Lower lobe of right lung (tissue), 2 donors: ENCODE measurements around the gene ANKFN1. TPM values are rescaled to one million over a fixed set of nuclear protein-coding genes. Genes with fewer than 3 reads are reported as not detected.
"Not testable (repeated sequence)": the region's sequence is repeated elsewhere in the genome, so short reads cannot be mapped to it uniquely, and the experiment has no call there.

Source experiments
- ATAC-seq, 2 donors: fragments of 200-7000 bp; cut with Tn5 transposase; one replicate each; pipeline ENCODE4 v1.9.1; 2020 to 2022; ENCODE audit warnings: mild to moderate bottlenecking in 2 of 2, moderate library complexity in 2 of 2
- DNase-seq: peaks from one replicate; pipeline ENCODE4 v3.0.0-alpha.2; 2020
- H3K27ac ChIP-seq: fragments of 200-600 bp; one replicate; pipeline ENCODE4 v1.8.0; 2022
- H3K27me3 ChIP-seq: fragments of 200-600 bp; one replicate; pipeline ENCODE4 v1.8.0; 2022; ENCODE audit warnings: low read depth
- H3K36me3 ChIP-seq: fragments of 200-600 bp; one replicate; pipeline ENCODE4 v1.8.0; 2022; ENCODE audit warnings: mild to moderate bottlenecking
- H3K4me1 ChIP-seq: fragments of 200-600 bp; one replicate; pipeline ENCODE4 v1.8.0; 2022
- H3K4me3 ChIP-seq: fragments of 200-600 bp; one replicate; pipeline ENCODE4 v1.8.0; 2022; ENCODE audit warnings: mild to moderate bottlenecking
- H3K9me3 ChIP-seq: fragments of 200-600 bp; one replicate; pipeline ENCODE4 v1.8.0; 2022
- CTCF ChIP-seq: fragments of 200-600 bp; IDR thresholded peaks from one replicate; pipeline ENCODE4 v1.8.0; 2022; ENCODE audit warnings: antibody characterized with exemption, mild to moderate bottlenecking
- intact Hi-C: fragments of 100-400 bp; cut with DNase I; formaldehyde crosslinking; loops from one replicate; pipeline ENCODE4 v1.11.0; 2022
- total RNA-seq: library from RNA; stranded (reverse); fragmentation: NEBNext Ultra II Directional; extraction: Animal tissue kit (Norgen Biotek cat#: 25700); gene quantifications from one replicate; pipeline ENCODE4 v1.2.1, GENCODE V29; 2021
- donor health status: DM: no; HTN: yes; CAD: no; lungs with severe emphysema.

Gene ANKFN1
- total RNA-seq, 1 donor from 2014 or later: 4.3 TPM

- ATAC-seq: no peak
- intact Hi-C loops: no loop called here
- Histone ChIP-seq H3K9me3 (no peaks in the 10 kb centered on the region), H3K36me3 (no peaks in the 10 kb centered on the region), H3K4me3 (no peak overlapping the region), H3K27ac (no peak overlapping the region), H3K27me3 (no peaks in the 10 kb centered on the region), H3K4me1 (no peaks in the 10 kb centered on the region)
- DNase-seq: no peak
- TF ChIP-seq CTCF: no peak
Measured at GRCh38 chr17:56395787-56396186, 242.5 kb downstream of the ANKFN1 start.

GRCh38 chr17:56407086-56407485 is 253.8 kb downstream of the ANKFN1 start:
- Histone ChIP-seq H3K36me3 (no peaks in the 10 kb centered on the region), H3K9me3 (no peaks in the 10 kb centered on the region), H3K27ac (no peak overlapping the region), H3K4me1 (no peaks in the 10 kb centered on the region), H3K27me3 (no peaks in the 10 kb centered on the region), H3K4me3 (no peak overlapping the region)
- no peak for DNase-seq
- no peak for ATAC-seq
- intact Hi-C loops: no loop called here
- TF ChIP-seq CTCF: no peak

GRCh38 chr17:56412356-56412755 is 259.1 kb downstream of the ANKFN1 start:
- H3K27ac ChIP-seq, intact Hi-C loops: not testable (repeated sequence)

GRCh38 chr17:56416682-56417351 is 263.5 kb downstream of the ANKFN1 start:
- Histone ChIP-seq H3K27ac (no peak overlapping the region), H3K4me3 (no peak overlapping the region), H3K9me3 (peaks cover 10% of the 10 kb centered on the region), H3K27me3 (no peaks in the 10 kb centered on the region), H3K4me1 (no peaks in the 10 kb centered on the region), H3K36me3 (no peaks in the 10 kb centered on the region)
- no peak for TF ChIP-seq CTCF
- ATAC-seq (no peak), DNase-seq (no peak)
- intact Hi-C loops: no loop called here

More at GRCh38 chr17:56412356-56412755, 259.1 kb downstream of the ANKFN1 start:
- not testable (repeated sequence) for H3K27me3 ChIP-seq, H3K4me1 ChIP-seq, H3K4me3 ChIP-seq, DNase-seq, H3K36me3 ChIP-seq, ATAC-seq, H3K9me3 ChIP-seq

- ATAC-seq: no peak
- Histone ChIP-seq H3K27ac (no peak overlapping the region), H3K4me1 (no peaks in the 10 kb centered on the region), H3K4me3 (no peak overlapping the region), H3K36me3 (no peaks in the 10 kb centered on the region), H3K27me3 (no peaks in the 10 kb centered on the region), H3K9me3 (no peaks in the 10 kb centered on the region)
- intact Hi-C loops: no loop called here
- TF ChIP-seq CTCF: no peak
- DNase-seq: no peak
Measured at GRCh38 chr17:56424005-56424404, 270.7 kb downstream of the ANKFN1 start.

- TF ChIP-seq CTCF: no peak
- DNase-seq (no peak), ATAC-seq (no peak)
- Histone ChIP-seq H3K27ac (no peak overlapping the region), H3K27me3 (no peaks in the 10 kb centered on the region), H3K36me3 (no peaks in the 10 kb centered on the region), H3K4me3 (no peak overlapping the region), H3K9me3 (no peaks in the 10 kb centered on the region), H3K4me1 (no peaks in the 10 kb centered on the region)
- intact Hi-C loops: no loop called here
Measured at GRCh38 chr17:56424543-56425044, 271.3 kb downstream of the ANKFN1 start.
